Mesenchymal stem cell (in vitro differentiated cells and primary cell): ENCODE results near the gene SRSF2.

Experiments used
- DNase-seq: peaks from one replicate; pipeline ENCODE4 v3.0.0-alpha.2; 2013
- H2AFZ ChIP-seq: one replicate; pipeline ENCODE4 v1.6.1; 2013; ENCODE audit warnings: low read depth, mild to moderate bottlenecking, control low read depth, inconsistent platforms, low read length, moderate library complexity
- H2AK5ac ChIP-seq: 2 replicates; pipeline ENCODE4 v1.6.1; 2013; ENCODE audit warnings: low read length, moderate library complexity, mild to moderate bottlenecking, inconsistent platforms; ENCODE audit not compliant: severe bottlenecking
- H2BK120ac ChIP-seq: one replicate; pipeline ENCODE4 v1.6.1; 2013; ENCODE audit warnings: low read depth, mild to moderate bottlenecking, inconsistent platforms, low read length, moderate library complexity
- H2BK12ac ChIP-seq, 2 experiments: one replicate each; pipeline ENCODE4 v1.6.1; 2013; ENCODE audit warnings: inconsistent platforms in 2 of 2, low read length in 2 of 2, mild to moderate bottlenecking in 2 of 2, moderate library complexity in 2 of 2, control low read depth in 1 of 2
- H2BK15ac ChIP-seq: one replicate; pipeline ENCODE4 v1.6.1; 2013; ENCODE audit warnings: mild to moderate bottlenecking, low read depth, inconsistent platforms; ENCODE audit not compliant: poor library complexity, severe bottlenecking
- H2BK5ac ChIP-seq: 2 replicates; pipeline ENCODE4 v1.6.1; 2013; ENCODE audit warnings: low read depth, mild to moderate bottlenecking, low read length, control low read depth, inconsistent platforms; ENCODE audit not compliant: poor library complexity, severe bottlenecking
- H3K14ac ChIP-seq, 2 experiments: one replicate each; pipeline ENCODE4 v1.6.1; 2013; ENCODE audit warnings: inconsistent platforms in 2 of 2, low read length in 2 of 2, control low read depth in 1 of 2, mild to moderate bottlenecking in 1 of 2, moderate library complexity in 1 of 2
- H3K18ac ChIP-seq, 2 experiments: one replicate each; pipeline ENCODE4 v1.6.1; 2013; ENCODE audit warnings: inconsistent platforms in 2 of 2, low read length in 2 of 2, control low read depth in 1 of 2, low read depth in 1 of 2, mild to moderate bottlenecking in 1 of 2
- H3K23ac ChIP-seq, 2 experiments: one replicate each; pipeline ENCODE4 v1.6.1; 2013; ENCODE audit warnings: inconsistent platforms in 2 of 2, low read length in 2 of 2, mild to moderate bottlenecking in 2 of 2, moderate library complexity in 2 of 2, control low read depth in 1 of 2
- H3K27ac ChIP-seq: 2 replicates; pipeline ENCODE4 v1.5.1; 2013; ENCODE audit warnings: mild to moderate bottlenecking, moderate library complexity, low read length, control low read depth, inconsistent platforms; ENCODE audit not compliant: poor library complexity, severe bottlenecking
- H3K27me3 ChIP-seq, 2 experiments: 2 replicates each; pipeline versions ENCODE4 v1.6.1 to v1.7.0; 2013; ENCODE audit warnings: low read length in 2 of 2, mild to moderate bottlenecking in 2 of 2, moderate library complexity in 2 of 2, control low read depth in 1 of 2, inconsistent platforms in 1 of 2; ENCODE audit not compliant: control insufficient read depth in 1 of 2, insufficient read depth in 1 of 2
- H3K36me3 ChIP-seq, 2 experiments: 2 replicates each; pipeline versions ENCODE4 v1.6.1 to v1.7.0; 2013; ENCODE audit warnings: low read length in 2 of 2, control low read depth in 1 of 2, inconsistent platforms in 1 of 2, low read depth in 1 of 2, mild to moderate bottlenecking in 1 of 2; ENCODE audit not compliant: insufficient read depth in 2 of 2, control insufficient read depth in 1 of 2
- H3K4ac ChIP-seq, 2 experiments: one replicate each; pipeline ENCODE4 v1.6.1; 2013; ENCODE audit warnings: inconsistent platforms in 2 of 2, low read length in 2 of 2, mild to moderate bottlenecking in 2 of 2, moderate library complexity in 2 of 2, control low read depth in 1 of 2, low read depth in 1 of 2
- H3K4me1 ChIP-seq: 2 replicates; pipeline ENCODE4 v1.6.1; 2013; ENCODE audit warnings: low read depth, low read length, control low read depth; ENCODE audit not compliant: control insufficient read depth, insufficient read depth
- H3K4me2 ChIP-seq: 2 replicates; pipeline ENCODE4 v1.6.1; 2013; ENCODE audit warnings: low read length, mild to moderate bottlenecking, inconsistent platforms; ENCODE audit not compliant: poor library complexity, severe bottlenecking
- H3K4me3 ChIP-seq, 2 experiments: 2 replicates each; pipeline versions ENCODE4 v1.5.1 to v1.7.0; 2013; ENCODE audit warnings: low read length in 2 of 2, mild to moderate bottlenecking in 2 of 2, control low read depth in 1 of 2, low read depth in 1 of 2; ENCODE audit not compliant: insufficient read depth in 1 of 2
- H3K79me1 ChIP-seq: replicated peaks from 2 replicates; pipeline ENCODE4 v1.6.1; 2013; ENCODE audit warnings: mild to moderate bottlenecking, control low read depth, low read length, inconsistent platforms; ENCODE audit not compliant: poor library complexity, severe bottlenecking
- H3K9ac ChIP-seq: 2 replicates; pipeline ENCODE4 v1.7.0; 2013; ENCODE audit warnings: mild to moderate bottlenecking, low read length, moderate library complexity
- H3K9me3 ChIP-seq: 2 replicates; pipeline ENCODE4 v1.7.0; 2013; ENCODE audit warnings: mild to moderate bottlenecking, low read length; ENCODE audit not compliant: control insufficient read depth
- H4K8ac ChIP-seq: one replicate; pipeline ENCODE4 v1.6.1; 2013; ENCODE audit warnings: inconsistent platforms, mild to moderate bottlenecking, low read length, moderate library complexity
- H4K91ac ChIP-seq: one replicate; pipeline ENCODE4 v1.6.1; 2013; ENCODE audit warnings: mild to moderate bottlenecking, low read length, inconsistent platforms
- WGBS: methylation state at CpG from one replicate; pipeline ENCODE4 v1.1.7; 2013; ENCODE audit warnings: mixed read lengths; 5-methylcytosine and 5-hydroxymethylcytosine counted together

SRSF2 gene

DNA sequence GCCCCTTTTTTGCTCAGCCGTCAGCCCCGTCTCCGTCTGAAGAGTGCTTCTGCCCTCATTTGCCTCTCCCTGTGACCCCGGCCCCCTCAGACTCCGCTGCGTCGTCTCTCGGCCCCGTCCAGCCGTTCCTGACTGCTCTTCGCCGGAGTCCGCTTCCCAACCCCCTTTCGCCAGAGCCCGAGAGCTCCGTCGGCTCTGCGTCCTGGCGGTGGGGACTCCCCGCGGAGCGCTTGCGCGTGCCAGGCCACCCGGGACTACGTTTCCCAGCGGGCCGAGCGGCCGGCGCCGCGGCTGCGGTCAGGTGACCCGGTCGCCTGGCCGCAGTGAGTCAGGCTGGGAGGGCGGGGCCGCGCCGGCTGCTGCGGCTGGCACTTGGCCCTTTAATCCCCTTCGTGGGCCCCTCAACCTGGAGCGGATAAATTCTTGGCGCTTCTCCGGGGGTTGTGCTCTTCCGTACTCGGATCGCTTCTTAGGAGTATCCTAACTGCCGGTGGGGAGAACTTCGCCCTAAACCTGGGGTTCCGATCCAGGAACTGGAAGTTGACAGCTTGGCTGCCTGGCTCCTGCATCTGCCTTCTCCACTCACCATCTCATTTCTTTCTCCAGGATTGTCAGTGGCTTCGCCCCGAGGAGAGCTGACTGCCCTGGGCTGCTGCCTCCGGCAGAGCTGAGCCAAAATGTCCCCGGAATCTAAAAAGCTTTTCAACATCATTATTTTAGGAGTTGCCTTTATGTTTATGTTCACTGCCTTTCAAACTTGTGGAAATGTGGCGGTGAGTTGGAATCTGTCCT lies 741 bp upstream of the SRSF2 start, which contains the start of gene MFSD11:
TSS of gene MFSD11 (plus strand) at position 444 of the 792 bp plus-strand sequence. CDS start at position 678, 234 bp downstream.
- Histone ChIP-seq H3K9me3 (no peaks in the 10 kb centered on the region), H3K4me3 (peak within 1 kb of the TSS; percentile 95 to 100), H3K4me2 (peak within 1 kb of the TSS; percentile 95), H3K23ac (peak within 1 kb of the TSS in 1 of 2 experiments; percentile 96), H3K9ac (peak within 1 kb of the TSS; percentile 95), H2BK15ac (peak within 1 kb of the TSS; percentile 99), H3K79me1 (peaks cover 7% of the 10 kb centered on the region), H2BK120ac (peak within 1 kb of the TSS; percentile 98), H4K91ac (peak within 1 kb of the TSS; percentile 93), H3K4ac (peak within 1 kb of the TSS; percentile 97 to 99), H2AK5ac (peak within 1 kb of the TSS; percentile 8), H3K4me1 (peaks cover 2% of the 10 kb centered on the region), H2BK5ac (peak within 1 kb of the TSS; percentile 98), H3K36me3 (peaks cover 12 to 50% of the 10 kb centered on the region in 2 experiments), H3K18ac (peak within 1 kb of the TSS; percentile 99 to 100), H2BK12ac (peak within 1 kb of the TSS; percentile 84 to 93), H3K27me3 (no peaks in the 10 kb centered on the region), H2AFZ (peak within 1 kb of the TSS; percentile 89), H3K14ac (peak within 1 kb of the TSS in 1 of 2 experiments; percentile 100), H4K8ac (peak within 1 kb of the TSS; percentile 98), H3K27ac (peak within 1 kb of the TSS; percentile 100)
- WGBS, result under 1% methylated on average over 54 of the region's 57 CpGs
- peak; percentile 97 for DNase-seq

GRCh38 chr17:76736349-76737081 lies 616 bp downstream of the SRSF2 start:
- Histone ChIP-seq H4K8ac (peak overlapping the region; percentile 41), H2BK15ac (peak overlapping the region; percentile 99), H3K79me1 (peaks cover 5% of the 10 kb centered on the region), H3K36me3 (peaks cover 12 to 52% of the 10 kb centered on the region in 2 experiments), H3K4ac (peak overlapping the region; percentile 90 to 99), H3K4me3 (peak overlapping the region; percentile 95 to 100), H2BK120ac (peak overlapping the region; percentile 98), H2AFZ (no peak overlapping the region), H3K23ac (peak overlapping the region in 1 of 2 experiments; percentile 96), H3K4me2 (peak overlapping the region; percentile 74), H2AK5ac (peak overlapping the region; percentile 8), H3K14ac (peak overlapping the region in 1 of 2 experiments; percentile 100), H3K9ac (peak overlapping the region; percentile 95), H3K18ac (peak overlapping the region; percentile 99 to 100), H3K9me3 (no peaks in the 10 kb centered on the region), H3K4me1 (peaks cover 2% of the 10 kb centered on the region), H3K27ac (peak overlapping the region; percentile 86), H4K91ac (peak overlapping the region; percentile 93), H2BK5ac (peak overlapping the region; percentile 92), H2BK12ac (peak overlapping the region; percentile 84 to 85), H3K27me3 (no peaks in the 10 kb centered on the region)
- peak; percentile 76 for DNase-seq
- under 1% methylated on average over 96 of the region's 117 CpGs for WGBS

DNA sequence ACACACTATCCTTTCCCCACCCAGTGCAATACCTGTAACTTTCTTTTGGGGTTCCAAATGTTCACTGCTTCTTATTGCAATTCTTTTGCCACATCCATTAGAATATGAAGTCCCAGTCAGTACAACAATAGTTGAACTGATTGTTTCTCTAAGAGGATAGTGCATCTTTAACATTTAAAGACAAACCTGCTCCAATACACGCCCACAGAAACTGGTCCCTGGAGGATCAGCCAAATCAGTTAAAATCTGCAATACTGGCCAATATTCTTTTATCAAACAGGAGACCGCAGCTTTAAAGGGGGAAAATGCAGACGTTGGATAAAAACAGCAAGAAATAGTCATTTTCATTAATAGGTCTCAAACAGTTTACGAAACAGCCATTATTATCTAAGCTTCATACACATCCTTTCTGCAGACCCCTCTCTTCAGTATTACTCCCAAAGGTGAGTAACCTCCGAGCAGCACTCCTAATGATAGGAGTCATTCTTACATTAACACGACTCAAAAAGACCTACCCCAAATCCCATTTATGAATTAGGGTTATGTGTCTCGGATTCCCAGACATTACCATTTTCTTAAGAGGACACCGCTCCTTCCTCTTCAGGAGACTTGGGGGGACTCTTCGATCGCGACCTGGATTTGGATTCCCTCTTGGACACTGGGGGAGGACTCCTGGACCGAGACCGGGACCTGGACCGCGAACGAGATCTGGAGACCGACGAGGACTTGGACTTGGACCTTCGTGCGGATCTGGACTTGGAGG lies 1.4 kb downstream of the SRSF2 start:
- Histone ChIP-seq H2BK120ac (no peak overlapping the region), H4K91ac (no peak overlapping the region), H2AFZ (no peak overlapping the region), H3K23ac (peak overlapping the region in 1 of 2 experiments; percentile 89), H3K14ac (peak overlapping the region in 1 of 2 experiments; percentile 30), H3K4me2 (peak overlapping the region; percentile 59), H2BK5ac (no peak overlapping the region), H2BK12ac (no peak overlapping the region), H3K36me3 (peaks cover 12 to 50% of the 10 kb centered on the region in 2 experiments), H4K8ac (no peak overlapping the region), H3K4me3 (peak overlapping the region; percentile 95 to 100), H3K4me1 (peaks cover 2% of the 10 kb centered on the region), H3K79me1 (peaks cover 5% of the 10 kb centered on the region), H3K9ac (peak overlapping the region; percentile 95), H3K9me3 (no peaks in the 10 kb centered on the region), H3K18ac (peak overlapping the region; percentile 99 to 100), H2BK15ac (no peak overlapping the region), H3K27me3 (no peaks in the 10 kb centered on the region), H3K27ac (peak overlapping the region; percentile 55), H3K4ac (peak overlapping the region in 1 of 2 experiments; percentile 90), H2AK5ac (no peak overlapping the region)
- no peak for DNase-seq
- 1% methylated on average over 20 of the region's 20 CpGs for WGBS
